ENCODE data around the gene RNU7-1. TPM values are rescaled to one million over a fixed set of nuclear protein-coding genes. Genes with fewer than 3 reads are reported as not detected.

RNU7-1 gene
- total RNA-seq, 3 donors from 2014 or later = not detected

DNA sequence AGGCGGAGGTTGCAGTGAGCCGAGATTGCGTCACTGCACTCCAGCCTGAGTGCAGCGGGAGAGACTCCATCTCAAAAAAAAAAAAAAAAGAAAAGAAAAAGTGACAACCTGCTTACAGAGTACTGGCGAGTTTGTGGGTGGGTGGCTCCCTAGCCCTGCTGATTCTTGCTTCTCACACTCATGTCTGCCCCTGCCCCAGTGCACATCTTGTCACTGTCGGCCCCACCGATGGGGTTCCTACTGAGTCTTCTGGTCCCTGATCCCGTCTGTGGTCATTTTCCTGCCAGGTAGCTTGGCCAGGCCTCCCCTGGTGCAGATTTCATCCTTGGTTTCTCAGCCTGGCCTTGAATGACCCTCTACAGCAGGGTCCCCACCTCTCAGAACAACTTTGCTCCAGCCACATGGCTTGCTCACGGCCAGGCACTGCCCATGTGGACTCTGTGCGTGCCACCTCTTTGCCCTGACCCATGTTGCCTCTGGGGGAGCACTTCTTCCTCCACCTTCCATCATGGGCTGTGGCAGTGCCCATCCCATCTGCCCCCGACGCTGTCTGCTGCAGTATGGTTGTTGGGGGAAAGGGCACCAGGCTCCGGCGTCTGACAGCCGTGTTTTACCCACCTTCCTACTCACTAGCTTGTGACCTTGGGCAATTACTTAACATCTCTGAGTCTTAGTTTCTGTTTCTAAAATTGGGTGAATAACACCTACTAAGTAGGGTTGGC lies 5.4 kb downstream of the RNU7-1 start:
- TF ChIP-seq POLR2AphosphoS5 (IDR thresholded peaks at IDR 0.05) (no peak), POLR2A (IDR thresholded peaks at IDR 0.05) (no peak)
- TF ChIP-seq, protein P1, sequence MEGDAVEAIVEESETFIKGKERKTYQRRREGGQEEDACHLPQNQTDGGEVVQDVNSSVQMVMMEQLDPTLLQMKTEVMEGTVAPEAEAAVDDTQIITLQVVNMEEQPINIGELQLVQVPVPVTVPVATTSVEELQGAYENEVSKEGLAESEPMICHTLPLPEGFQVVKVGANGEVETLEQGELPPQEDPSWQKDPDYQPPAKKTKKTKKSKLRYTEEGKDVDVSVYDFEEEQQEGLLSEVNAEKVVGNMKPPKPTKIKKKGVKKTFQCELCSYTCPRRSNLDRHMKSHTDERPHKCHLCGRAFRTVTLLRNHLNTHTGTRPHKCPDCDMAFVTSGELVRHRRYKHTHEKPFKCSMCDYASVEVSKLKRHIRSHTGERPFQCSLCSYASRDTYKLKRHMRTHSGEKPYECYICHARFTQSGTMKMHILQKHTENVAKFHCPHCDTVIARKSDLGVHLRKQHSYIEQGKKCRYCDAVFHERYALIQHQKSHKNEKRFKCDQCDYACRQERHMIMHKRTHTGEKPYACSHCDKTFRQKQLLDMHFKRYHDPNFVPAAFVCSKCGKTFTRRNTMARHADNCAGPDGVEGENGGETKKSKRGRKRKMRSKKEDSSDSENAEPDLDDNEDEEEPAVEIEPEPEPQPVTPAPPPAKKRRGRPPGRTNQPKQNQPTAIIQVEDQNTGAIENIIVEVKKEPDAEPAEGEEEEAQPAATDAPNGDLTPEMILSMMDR (IDR thresholded peaks at IDR 0.05) = no peak
- H3K27ac ChIP-seq = no peak overlapping the region
- intact Hi-C loops (cut with DNase I; ENCODE audit: low total_unique reads) = loop anchor here (10.0 kb wide), 1 partner anchor 166 kb away; no protein-coding TSS in a partner anchor

DNA sequence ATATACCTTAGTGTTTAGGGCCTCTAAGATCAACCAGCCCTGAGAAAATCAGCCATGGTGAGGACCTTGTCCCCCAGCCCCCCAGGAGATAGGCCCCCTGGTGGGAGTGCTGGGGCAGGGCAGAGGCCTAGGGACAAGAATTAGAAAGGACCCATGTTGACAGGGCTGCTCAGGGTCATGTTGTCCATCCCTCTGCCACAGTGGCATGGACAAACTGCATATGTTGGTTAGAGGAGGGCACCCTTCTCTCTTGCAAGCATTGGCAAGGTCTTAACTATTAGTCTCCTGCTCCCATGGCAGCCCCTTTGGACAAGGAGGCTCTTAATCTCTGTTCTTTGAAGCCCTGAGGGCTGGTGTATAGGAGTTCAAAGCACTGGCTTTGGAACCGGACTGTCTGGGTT lies 6.8 kb downstream of the RNU7-1 start:
- no peak for DNase-seq (ENCODE audit: low spot score in 2 of 2)
- Histone ChIP-seq H3K36me3 (no peaks in the 10 kb centered on the region), H3K4me1 (peaks cover 7 to 16% of the 10 kb centered on the region in 2 donors), H3K4me3 (no peak overlapping the region), H3K9me3 (no peaks in the 10 kb centered on the region), H3K27ac (no peak overlapping the region), H3K27me3 (no peaks in the 10 kb centered on the region)
- intact Hi-C loops (cut with DNase I; ENCODE audit: low total_unique reads) = no loop called here
- TF ChIP-seq, protein P1 (IDR thresholded peaks at IDR 0.05) = no peak
- no peak for TF ChIP-seq POLR2AphosphoS5 (IDR thresholded peaks at IDR 0.05)
- TF ChIP-seq POLR2A (IDR thresholded peaks at IDR 0.05) = no peak

More for the DNA sequence above, 5.4 kb downstream of the RNU7-1 start:
- Histone ChIP-seq H3K36me3 (no peaks in the 10 kb centered on the region), H3K27me3 (no peaks in the 10 kb centered on the region), H3K9me3 (no peaks in the 10 kb centered on the region), H3K4me3 (no peak overlapping the region), H3K4me1 (peaks cover 7 to 22% of the 10 kb centered on the region in 2 donors)
- no peak for DNase-seq (ENCODE audit: low spot score in 2 of 2)

DNA sequence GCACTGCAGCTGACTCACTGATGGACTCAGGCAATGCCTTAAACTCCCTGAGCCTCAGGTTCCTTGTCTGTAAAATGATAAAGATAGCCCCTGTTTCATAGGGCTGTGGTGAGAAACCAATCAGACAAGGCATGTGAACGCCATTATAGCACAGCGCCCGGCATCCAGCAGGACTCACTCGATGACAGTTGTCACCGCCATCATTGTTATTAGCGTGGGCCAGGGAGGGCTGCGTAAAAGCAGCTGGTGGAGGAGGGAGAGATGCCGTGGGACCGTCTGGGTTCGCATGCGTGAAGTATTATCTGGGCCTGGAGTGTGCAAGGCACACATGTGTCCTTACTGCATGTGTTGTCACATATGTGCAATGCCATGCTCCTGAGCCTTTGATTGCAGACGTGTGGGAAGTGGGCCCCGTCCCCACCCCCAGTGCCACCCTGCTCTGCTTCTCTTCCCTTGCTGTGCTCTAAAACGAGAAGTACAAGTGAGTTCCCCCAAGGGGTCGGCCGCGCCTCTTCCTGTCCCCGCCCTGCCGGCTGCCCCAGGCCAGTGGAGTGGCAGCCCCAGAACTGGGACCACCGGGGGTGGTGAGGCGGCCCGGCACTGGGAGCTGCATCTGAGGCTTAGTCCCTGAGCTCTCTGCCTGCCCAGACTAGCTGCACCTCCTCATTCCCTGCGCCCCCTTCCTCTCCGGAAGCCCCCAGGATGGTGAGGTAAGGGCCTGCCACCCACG lies 7.4 kb downstream of the RNU7-1 start, which contains the start of gene PTPN6:
PTPN6 (plus strand) TSS at position 546 of the 730 bp plus-strand sequence; CDS start at position 703, 157 bp downstream.
- peaks cover 2 to 10% of the 10 kb centered on the region in 2 donors for H3K4me1 ChIP-seq
- intact Hi-C loops (cut with DNase I; ENCODE audit: low total_unique reads) = no loop called here
- DNase-seq (ENCODE audit: low spot score in 2 of 2) = no peak
- H3K9me3 ChIP-seq = no peaks in the 10 kb centered on the region
- TF ChIP-seq POLR2A (IDR thresholded peaks at IDR 0.05) = no peak
- TF ChIP-seq POLR2AphosphoS5 (IDR thresholded peaks at IDR 0.05) = no peak
- TF ChIP-seq, protein P1 (IDR thresholded peaks at IDR 0.05) = no peak
- no peaks in the 10 kb centered on the region for H3K36me3 ChIP-seq
- peak within 1 kb of the TSS; percentile 39 to 51 (median 48) for H3K4me3 ChIP-seq
- no peaks in the 10 kb centered on the region for H3K27me3 ChIP-seq
- peak within 1 kb of the TSS in 1 of 2 donors; percentile 52 for H3K27ac ChIP-seq

DNA sequence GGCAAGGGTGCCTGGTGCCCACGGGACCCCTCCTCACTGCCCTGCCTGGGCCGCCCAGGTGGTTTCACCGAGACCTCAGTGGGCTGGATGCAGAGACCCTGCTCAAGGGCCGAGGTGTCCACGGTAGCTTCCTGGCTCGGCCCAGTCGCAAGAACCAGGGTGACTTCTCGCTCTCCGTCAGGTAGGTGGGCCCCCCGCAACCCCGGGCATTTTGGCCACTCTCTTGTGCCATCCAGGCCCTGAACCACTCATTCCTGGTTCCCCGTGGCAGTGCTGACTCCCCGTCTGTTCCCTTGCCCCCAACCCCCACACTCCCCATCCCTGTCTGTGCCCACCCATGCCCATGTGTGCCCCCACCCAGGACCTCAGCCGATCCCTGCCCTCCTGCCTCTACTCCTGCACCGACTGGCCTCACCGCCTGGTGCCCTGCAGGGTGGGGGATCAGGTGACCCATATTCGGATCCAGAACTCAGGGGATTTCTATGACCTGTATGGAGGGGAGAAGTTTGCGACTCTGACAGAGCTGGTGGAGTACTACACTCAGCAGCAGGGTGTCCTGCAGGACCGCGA lies 8.0 kb downstream of the RNU7-1 start:
- DNase-seq (ENCODE audit: low spot score in 2 of 2) = no peak
- Histone ChIP-seq H3K36me3 (no peaks in the 10 kb centered on the region), H3K27me3 (no peaks in the 10 kb centered on the region), H3K4me3 (peak overlapping the region; percentile 39 to 51 (median 48)), H3K27ac (peak overlapping the region in 1 of 2 donors; percentile 52), H3K4me1 (peaks cover 0 to 6% of the 10 kb centered on the region in 2 donors), H3K9me3 (no peaks in the 10 kb centered on the region)
- TF ChIP-seq, protein P1 (IDR thresholded peaks at IDR 0.05) = no peak
- no peak for TF ChIP-seq POLR2AphosphoS5 (IDR thresholded peaks at IDR 0.05)
- no peak for TF ChIP-seq POLR2A (IDR thresholded peaks at IDR 0.05)
- intact Hi-C loops (cut with DNase I; ENCODE audit: low total_unique reads) = no loop called here

Data from breast epithelium (tissue), 4 donors.